HG03196 (cell line): ENCODE results near the gene RARS2.
"Not testable (repeated sequence)": the region's sequence is repeated elsewhere in the genome, so short reads cannot be mapped to it uniquely, and the experiment has no call there.

ENCODE experiments used
- ATAC-seq: cut with Tn5 transposase; IDR thresholded peaks from one replicate; pipeline ENCODE4 v1.9.1; 2021; ENCODE audit not compliant: unreplicated experiment

The RARS2 gene

DNA sequence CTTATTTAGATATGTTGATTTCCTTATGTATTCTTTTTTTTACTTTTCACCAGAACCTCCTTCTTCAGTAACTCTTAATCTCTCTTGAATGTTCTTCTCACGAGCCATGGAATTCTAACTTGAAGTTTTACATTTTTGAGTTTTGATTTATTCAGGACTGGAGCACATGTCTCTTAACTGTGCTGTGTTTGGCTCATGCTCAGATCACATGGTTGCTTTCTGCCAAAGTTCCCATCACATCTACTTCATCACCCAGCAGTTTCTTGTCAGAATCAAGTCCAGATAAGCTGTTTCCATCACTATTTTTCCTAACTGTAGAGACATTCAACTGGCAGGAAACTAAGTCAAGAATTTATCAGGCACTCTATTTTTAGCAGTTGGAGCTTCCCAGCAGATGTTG is 85.3 kb downstream of the RARS2 start:
- ATAC-seq: no peak

GRCh38 chr6:87501809-87502572 is 87.8 kb downstream of the RARS2 start:
- no peak for ATAC-seq

DNA sequence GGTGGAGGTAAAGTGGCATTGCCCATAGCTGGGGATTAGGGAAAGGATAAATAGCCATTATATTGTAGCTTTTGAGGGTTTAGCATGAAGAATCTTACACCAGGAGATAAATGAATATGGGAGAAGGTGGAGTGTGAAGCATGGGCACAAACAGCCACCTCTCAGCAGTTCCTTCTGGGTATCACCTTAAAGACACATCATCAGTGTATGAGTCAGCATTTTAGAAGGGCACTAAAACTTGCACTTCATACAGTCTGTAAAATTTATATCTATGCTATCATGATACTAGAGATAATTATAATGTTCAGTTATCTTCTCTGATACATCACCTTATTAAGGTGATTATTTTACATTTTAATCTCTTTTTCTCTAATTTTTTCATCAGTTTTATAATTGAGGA is 91.7 kb downstream of the RARS2 start:
- no peak for ATAC-seq

DNA sequence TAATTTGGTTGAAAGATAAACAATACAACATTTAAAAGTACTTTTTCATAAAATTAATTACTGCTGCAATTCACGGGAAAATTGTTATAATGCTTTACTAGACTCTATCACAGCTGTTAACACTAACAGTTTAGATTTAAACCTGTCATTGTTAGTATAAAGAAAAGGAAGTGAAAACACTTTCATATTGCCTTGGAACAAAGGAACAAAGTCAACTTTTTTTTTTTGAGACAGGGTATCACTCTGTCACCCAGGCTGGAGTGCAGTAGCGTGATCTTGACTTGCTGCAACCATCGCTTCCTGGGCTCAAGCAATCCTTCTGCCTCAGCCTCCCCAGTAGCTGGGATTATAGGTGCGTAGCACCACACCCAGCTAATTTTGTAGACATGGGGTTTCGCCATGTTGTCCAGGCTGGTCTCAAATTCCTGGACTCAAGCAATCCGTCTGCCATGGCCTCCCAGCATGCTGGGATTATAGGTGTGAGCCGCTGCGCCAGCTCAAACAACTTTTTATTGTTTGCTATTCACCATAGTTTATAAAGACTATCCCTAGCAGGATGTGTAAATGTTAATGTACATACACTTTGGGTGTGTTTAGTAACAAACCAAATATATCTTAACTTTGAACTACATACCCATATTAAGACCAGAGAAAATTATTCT is 94.9 kb downstream of the RARS2 start:
- no peak for ATAC-seq

DNA sequence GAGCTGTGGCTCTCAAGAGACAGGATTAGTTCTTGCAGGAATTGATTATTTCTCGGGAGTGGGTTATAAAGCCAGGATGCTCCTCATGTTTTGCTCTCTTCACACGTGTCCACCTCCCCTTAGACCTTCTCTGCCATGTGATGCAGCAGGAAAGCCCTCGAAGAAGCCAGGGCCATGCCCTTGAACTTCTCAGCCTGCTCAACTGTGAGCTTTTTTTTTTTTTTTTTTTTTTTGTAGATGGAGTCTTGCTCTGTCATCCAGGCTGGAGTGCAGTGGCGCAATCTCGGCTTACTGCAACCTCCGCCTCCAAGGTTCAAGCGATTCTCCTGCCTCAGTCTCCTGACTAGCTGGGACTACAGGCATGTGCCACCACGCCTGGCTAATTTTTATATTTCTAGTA is 100.5 kb downstream of the RARS2 start:
- not testable (repeated sequence) for ATAC-seq

GRCh38 chr6:87487555-87487954 is 102.2 kb downstream of the RARS2 start:
- no peak for ATAC-seq

- ATAC-seq: no peak
Observed at GRCh38 chr6:87484491-87484890, 105.3 kb downstream of the RARS2 start.

- ATAC-seq: no peak
Observed at GRCh38 chr6:87483929-87484328, 105.9 kb downstream of the RARS2 start.

DNA sequence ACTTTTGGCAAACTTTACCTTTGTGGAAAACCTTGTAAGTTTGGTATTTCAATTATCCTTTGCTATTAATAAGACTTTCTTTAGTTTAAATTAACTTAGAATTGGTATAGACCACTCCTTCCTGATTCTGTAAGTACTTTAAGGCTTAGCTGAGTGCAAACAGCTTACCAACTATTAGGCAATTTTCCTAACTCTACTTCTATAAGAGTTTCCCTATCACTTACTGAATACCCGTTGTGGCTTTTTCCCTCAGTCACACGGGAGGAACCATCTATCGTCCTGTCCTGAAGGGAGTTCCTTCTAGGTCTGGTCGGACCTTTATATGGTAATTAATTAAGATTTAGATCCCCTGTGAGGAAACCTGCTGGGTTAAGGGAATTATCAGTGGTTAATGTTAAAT is 107.4 kb downstream of the RARS2 start:
- no peak for ATAC-seq

- ATAC-seq: no peak
Observed at GRCh38 chr6:87481931-87482330, 107.9 kb downstream of the RARS2 start.

DNA sequence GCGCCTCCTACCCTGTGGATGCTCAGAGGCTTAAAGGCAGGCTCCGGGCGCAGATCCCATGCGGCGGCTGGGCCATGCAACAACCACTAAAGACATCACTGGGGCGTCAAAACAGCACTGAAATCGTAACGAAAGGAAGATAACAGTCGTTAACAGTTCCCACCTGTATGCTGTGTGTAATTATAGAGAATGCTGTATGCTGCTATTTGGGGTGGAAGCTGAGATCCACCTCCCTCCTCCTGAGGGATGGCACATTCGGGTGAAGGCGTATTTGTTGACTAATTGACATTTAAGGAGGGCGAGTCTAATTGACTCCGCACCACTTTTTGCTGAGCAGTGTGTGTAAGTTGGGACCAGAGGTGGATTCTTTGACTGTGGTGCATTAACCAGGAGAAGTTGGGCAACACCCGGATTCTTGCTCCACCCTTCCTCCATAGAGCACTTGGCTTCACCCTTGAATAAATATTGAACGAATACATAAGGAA is 116.3 kb downstream of the RARS2 start:
- ATAC-seq: peak; percentile 67

DNA sequence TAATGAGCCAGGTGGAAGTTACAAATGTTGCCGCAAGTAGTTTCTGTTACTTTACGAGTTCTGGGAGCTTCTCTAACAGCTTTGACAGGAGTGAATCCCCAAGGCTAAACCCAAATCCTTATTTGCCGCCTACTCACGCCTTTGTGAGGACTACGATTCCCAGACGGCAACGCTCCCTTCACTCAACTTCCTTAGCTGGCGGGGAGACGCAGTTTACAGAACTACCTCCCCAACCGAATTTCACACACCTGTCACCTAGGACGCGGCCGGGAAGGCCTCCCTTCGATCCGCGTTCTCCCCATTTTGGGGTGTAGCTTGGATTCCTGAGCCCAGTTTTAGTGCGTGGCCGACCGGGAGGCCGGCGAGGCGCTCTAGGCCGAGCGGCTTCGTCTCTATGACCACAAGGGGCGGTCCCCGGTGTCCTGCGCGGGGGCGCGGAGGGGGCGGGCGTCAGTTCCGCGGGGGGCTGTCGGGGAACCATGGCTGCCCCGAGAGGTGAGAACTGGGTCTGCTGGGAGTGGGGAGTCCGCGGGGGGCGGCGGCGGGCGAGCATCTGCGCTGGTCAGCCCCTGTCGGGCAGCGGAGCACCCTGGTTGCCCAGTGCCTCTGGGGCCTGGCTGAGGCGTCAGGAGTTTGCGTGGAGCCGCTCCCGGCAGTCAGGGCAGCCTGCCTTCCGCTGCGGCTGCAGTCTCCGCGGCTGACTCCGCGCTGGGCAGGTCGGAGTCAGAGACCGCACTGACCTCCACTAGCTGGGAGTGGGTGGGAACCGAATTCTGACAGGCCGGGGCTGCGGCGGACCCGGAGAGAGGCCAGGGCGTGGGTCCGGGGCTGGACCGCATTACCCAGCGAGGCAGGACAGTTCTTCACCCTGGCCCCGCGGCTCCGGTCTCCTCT is 117.0 kb downstream of the RARS2 start, which contains the start of gene SLC35A1:
TSS of gene SLC35A1 (plus strand) at position 450 of the 894 bp plus-strand sequence. CDS start at position 480, 30 bp downstream.
- ATAC-seq: peak; percentile 95

DNA sequence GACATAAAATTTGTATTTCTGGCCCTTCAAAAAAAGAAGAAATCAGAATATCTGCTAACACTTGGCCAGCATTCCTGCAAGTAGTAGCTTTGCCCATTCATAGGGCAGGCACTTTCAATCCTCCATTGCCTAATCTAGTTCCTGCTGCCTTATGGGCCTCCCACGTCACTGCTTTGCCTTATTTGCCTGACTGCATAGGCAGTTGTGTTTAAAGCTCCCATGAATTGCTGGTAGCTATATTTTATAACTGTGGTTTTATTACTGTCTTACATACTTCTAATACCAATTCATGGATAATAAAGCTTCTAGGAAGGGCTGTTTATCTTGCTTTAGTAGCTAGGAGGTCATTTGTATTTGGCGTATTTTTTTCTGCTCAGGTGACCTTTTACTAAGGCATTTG is 124.7 kb downstream of the RARS2 start:
- no peak for ATAC-seq
